ENCODE measurements around the gene C19orf33.
"Not testable (repeated sequence)": the region's sequence is repeated elsewhere in the genome, so short reads cannot be mapped to it uniquely, and the experiment has no call there.

Gene C19orf33

DNA sequence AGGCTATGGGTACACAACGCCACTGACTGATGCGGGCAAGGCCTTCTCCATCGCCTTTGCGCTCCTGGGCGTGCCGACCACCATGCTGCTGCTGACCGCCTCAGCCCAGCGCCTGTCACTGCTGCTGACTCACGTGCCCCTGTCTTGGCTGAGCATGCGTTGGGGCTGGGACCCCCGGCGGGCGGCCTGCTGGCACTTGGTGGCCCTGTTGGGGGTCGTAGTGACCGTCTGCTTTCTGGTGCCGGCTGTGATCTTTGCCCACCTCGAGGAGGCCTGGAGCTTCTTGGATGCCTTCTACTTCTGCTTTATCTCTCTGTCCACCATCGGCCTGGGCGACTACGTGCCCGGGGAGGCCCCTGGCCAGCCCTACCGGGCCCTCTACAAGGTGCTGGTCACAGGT is 22.5 kb downstream of the C19orf33 start:
- Histone ChIP-seq H3K27me3 (ENCODE audit: insufficient read depth, low read length) (no peaks in the 10 kb centered on the region), H3K36me3 (ENCODE audit: insufficient read depth, low read length) (no peaks in the 10 kb centered on the region), H3K27ac (ENCODE audit: low read depth, low read length) (no peak overlapping the region), H2AFZ (ENCODE audit: low read length, unreplicated experiment) (no peak overlapping the region), H3K4me3 (ENCODE audit: low read depth, low read length) (no peak overlapping the region), H3K4me1 (ENCODE audit: control insufficient read depth, insufficient read depth, low read length, unreplicated experiment) (no peaks in the 10 kb centered on the region), H3K79me2 (ENCODE audit: control insufficient read depth, insufficient read depth, low read length, unreplicated experiment) (no peaks in the 10 kb centered on the region)

DNA sequence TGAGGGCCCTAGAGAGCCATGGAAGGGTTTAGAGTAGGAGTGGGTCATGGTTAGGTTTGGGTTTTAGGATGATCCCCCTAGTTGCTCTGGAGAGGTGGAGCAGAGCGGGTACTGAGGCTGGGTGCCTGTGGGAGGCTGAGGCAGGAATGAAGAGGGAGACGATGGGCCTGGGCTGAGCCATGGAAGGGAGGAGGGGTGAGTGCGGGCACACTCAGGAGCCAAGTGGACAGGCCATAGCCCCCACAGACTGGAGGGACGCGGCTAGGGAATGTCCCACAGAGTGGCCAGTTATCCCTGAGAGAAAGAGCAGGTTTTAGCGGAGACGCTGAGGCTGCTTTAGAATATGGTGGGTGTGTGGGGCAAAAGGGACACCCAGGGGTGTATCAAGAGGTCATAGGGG is 25.6 kb downstream of the C19orf33 start:
- Histone ChIP-seq H3K36me3 (ENCODE audit: insufficient read depth, low read length) (no peaks in the 10 kb centered on the region), H2AFZ (ENCODE audit: low read length, unreplicated experiment) (no peak overlapping the region), H3K79me2 (ENCODE audit: control insufficient read depth, insufficient read depth, low read length, unreplicated experiment) (no peaks in the 10 kb centered on the region), H3K27me3 (ENCODE audit: insufficient read depth, low read length) (no peaks in the 10 kb centered on the region), H3K4me3 (ENCODE audit: low read depth, low read length) (no peak overlapping the region), H3K27ac (ENCODE audit: low read depth, low read length) (no peak overlapping the region), H3K4me1 (ENCODE audit: control insufficient read depth, insufficient read depth, low read length, unreplicated experiment) (no peaks in the 10 kb centered on the region)

DNA sequence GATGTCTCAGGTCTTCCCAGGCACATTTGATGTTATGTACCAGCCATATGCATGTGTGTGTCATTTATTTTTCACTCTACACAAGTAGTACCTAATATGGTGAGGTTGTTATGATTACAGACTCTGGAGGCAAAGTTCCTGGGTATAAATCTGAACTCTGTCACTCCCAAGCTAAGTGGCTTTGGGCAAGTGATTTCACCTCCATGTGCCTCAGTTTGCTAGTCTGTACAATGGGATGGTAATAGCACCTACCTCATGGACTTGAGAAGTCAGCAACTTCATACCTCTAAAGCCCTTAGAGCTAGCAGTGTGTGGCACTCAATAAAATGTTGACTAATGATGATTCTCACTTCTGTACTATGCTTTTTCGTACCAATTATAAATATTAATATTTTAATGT is 27.7 kb downstream of the C19orf33 start:
- Histone ChIP-seq H3K27me3 (ENCODE audit: insufficient read depth, low read length) (no peaks in the 10 kb centered on the region), H3K79me2 (ENCODE audit: control insufficient read depth, insufficient read depth, low read length, unreplicated experiment) (no peaks in the 10 kb centered on the region), H3K4me1 (ENCODE audit: control insufficient read depth, insufficient read depth, low read length, unreplicated experiment) (no peaks in the 10 kb centered on the region), H2AFZ (ENCODE audit: low read length, unreplicated experiment) (no peak overlapping the region), H3K36me3 (ENCODE audit: insufficient read depth, low read length) (no peaks in the 10 kb centered on the region), H3K27ac (ENCODE audit: low read depth, low read length) (no peak overlapping the region), H3K4me3 (ENCODE audit: low read depth, low read length) (no peak overlapping the region)

DNA sequence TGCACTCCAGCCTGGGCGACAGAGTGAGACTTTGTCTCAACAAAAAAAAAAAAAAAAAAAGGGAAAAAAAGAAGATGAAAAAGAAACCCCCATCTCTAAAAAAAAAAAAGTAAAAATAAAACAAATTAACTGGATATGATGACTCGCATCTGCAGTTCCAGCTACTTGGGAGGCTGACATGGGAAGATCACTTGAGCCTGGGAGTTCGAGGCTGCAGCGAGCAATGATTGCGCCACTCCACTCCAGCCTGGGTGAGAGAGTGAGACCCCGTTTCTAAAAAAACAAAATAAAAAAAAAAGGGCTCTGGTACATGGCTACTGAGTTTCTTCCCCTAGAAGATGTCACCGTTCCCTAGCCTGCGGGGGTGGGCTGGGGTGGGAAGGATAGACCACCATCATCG is 29.2 kb downstream of the C19orf33 start:
- H3K36me3 ChIP-seq (ENCODE audit: insufficient read depth, low read length): no peaks in the 10 kb centered on the region
- no peak overlapping the region for H3K4me3 ChIP-seq (ENCODE audit: low read depth, low read length)
- H3K27ac ChIP-seq (ENCODE audit: low read depth, low read length): no peak overlapping the region
- H3K27me3 ChIP-seq (ENCODE audit: insufficient read depth, low read length): no peaks in the 10 kb centered on the region
- no peak overlapping the region for H2AFZ ChIP-seq (ENCODE audit: low read length, unreplicated experiment)
- H3K79me2 ChIP-seq (ENCODE audit: control insufficient read depth, insufficient read depth, low read length, unreplicated experiment): no peaks in the 10 kb centered on the region
- H3K4me1 ChIP-seq (ENCODE audit: control insufficient read depth, insufficient read depth, low read length, unreplicated experiment): no peaks in the 10 kb centered on the region

DNA sequence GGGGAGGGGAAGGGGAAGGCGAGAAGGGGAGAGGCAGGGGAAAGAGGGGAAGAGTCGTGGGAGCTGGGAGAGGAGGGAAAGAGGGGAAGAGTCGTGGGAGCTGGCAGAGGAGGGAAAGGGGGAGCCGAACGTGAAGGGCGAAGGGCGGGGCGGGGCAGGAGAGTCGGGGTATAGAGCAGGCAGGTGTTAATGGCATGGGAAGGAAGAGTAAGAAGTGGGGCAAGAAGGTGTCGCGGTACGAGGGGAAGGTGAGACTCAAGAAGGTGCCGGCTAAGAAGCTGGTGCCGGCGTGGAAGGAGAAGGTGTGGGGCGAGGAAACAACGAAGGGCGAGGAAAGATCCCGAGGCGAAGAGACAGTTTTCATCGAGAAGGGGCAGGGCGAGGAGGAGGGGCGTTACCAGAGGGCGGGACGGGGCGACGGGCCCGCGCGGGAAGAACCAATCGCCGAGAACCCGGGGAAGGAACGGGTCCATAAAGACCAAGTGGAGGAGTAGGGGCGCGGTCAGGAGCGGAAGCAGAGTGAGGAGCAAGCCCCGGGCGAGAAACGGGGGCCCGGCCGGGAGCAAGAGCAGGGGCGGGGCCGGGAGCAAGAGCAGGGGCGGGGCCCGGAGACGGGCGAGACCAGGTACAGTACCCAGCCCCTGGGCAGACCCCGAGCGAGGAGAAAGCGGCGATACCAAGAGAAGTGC is 32.0 kb downstream of the C19orf33 start:
- Histone ChIP-seq H3K79me2 (ENCODE audit: control insufficient read depth, insufficient read depth, low read length, unreplicated experiment) (no peaks in the 10 kb centered on the region), H3K4me1 (ENCODE audit: control insufficient read depth, insufficient read depth, low read length, unreplicated experiment) (no peaks in the 10 kb centered on the region), H2AFZ (ENCODE audit: low read length, unreplicated experiment) (peak overlapping the region; percentile 94), H3K27ac (ENCODE audit: low read depth, low read length) (peak overlapping the region; percentile 33; the same call in 1 of the 2 replicates), H3K4me3 (ENCODE audit: low read depth, low read length) (peak overlapping the region; percentile 91), H3K36me3 (ENCODE audit: insufficient read depth, low read length) (no peaks in the 10 kb centered on the region), H3K27me3 (ENCODE audit: insufficient read depth, low read length) (no peaks in the 10 kb centered on the region)

DNA sequence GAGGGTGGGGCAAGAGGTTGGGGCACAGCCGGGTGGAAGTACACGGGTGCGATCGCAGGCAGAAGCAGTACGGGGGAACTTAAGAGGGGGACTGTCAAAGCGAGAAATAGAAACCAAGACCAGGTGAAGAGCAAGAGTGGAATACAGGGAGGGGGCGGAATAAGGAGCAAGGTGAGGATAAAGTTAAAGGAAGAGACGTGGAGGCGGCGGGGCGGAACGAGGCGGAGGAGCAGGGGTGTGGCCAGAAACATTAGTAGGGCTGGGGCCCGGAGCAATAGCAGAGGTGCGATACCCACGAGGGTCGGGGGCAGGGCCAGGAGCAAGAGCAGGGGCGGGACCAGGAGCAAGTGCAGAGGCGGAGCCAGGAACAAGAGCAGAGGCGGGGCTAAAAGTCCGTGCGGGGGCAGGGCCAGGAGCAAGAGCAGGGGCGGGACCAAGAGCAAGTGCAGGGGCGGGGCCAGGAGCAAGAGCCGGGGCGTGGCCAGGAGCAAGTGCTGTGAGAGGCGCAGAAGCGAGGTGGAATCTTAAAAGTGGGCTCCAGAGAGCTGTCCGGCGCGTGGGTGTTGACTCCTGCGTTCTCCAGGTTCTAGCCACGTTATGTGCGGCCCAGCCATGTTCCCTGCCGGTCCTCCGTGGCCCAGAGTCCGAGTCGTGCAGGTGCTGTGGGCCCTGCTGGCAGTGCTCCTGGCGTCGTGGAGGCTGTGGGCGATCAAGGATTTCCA is 32.7 kb downstream of the C19orf33 start:
- no peaks in the 10 kb centered on the region for H3K79me2 ChIP-seq (ENCODE audit: control insufficient read depth, insufficient read depth, low read length, unreplicated experiment)
- peak overlapping the region; percentile 61 for H2AFZ ChIP-seq (ENCODE audit: low read length, unreplicated experiment)
- no peaks in the 10 kb centered on the region for H3K4me1 ChIP-seq (ENCODE audit: control insufficient read depth, insufficient read depth, low read length, unreplicated experiment)
- H3K27me3 ChIP-seq (ENCODE audit: insufficient read depth, low read length): no peaks in the 10 kb centered on the region
- peak overlapping the region; percentile 91 for H3K4me3 ChIP-seq (ENCODE audit: low read depth, low read length)
- H3K36me3 ChIP-seq (ENCODE audit: insufficient read depth, low read length): no peaks in the 10 kb centered on the region
- H3K27ac ChIP-seq (ENCODE audit: low read depth, low read length): peak overlapping the region; percentile 21; the same call in 1 of the 2 replicates

DNA sequence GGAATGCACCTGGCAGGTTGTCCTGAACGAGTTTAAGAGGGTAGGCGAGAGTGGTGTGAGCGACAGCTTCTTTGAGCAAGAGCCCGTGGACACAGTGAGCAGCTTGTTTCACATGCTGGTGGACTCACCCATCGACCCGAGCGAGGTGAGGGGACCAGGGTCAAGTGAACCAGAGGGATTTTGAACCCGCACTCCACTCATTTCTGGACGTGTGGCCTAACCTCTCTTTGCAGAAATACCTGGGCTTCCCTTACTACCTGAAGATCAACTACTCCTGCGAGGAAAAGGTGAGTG is 33.3 kb downstream of the C19orf33 start:
- Histone ChIP-seq H3K27me3 (ENCODE audit: insufficient read depth, low read length) (no peaks in the 10 kb centered on the region), H3K27ac (ENCODE audit: low read depth, low read length) (no peak overlapping the region), H3K4me3 (ENCODE audit: low read depth, low read length) (peak overlapping the region; percentile 36; the same call in 1 of the 2 replicates), H3K4me1 (ENCODE audit: control insufficient read depth, insufficient read depth, low read length, unreplicated experiment) (no peaks in the 10 kb centered on the region), H2AFZ (ENCODE audit: low read length, unreplicated experiment) (no peak overlapping the region), H3K36me3 (ENCODE audit: insufficient read depth, low read length) (no peaks in the 10 kb centered on the region), H3K79me2 (ENCODE audit: control insufficient read depth, insufficient read depth, low read length, unreplicated experiment) (no peaks in the 10 kb centered on the region)

DNA sequence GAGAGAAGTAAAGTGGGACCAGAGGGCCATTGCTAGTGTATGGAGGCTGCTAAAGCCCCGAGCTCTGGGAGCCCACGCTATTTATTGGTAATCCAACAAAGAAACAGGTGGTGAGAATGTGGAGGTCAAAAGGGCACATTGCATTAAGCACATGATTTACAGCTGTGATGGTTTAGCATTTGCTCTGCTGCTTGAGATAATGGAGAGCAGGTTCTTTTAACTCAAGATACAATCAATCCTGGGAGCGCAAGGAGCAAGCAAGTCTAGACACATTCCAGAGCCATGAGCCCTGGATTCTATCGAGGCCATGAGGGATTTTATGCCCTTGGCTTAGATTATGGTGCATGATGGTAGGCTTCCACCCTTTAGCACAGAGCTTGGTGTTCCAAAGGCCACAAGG is 35.0 kb downstream of the C19orf33 start:
- H3K36me3 ChIP-seq (ENCODE audit: insufficient read depth, low read length); H3K4me1 ChIP-seq (ENCODE audit: control insufficient read depth, insufficient read depth, low read length, unreplicated experiment); H3K27me3 ChIP-seq (ENCODE audit: insufficient read depth, low read length); H2AFZ ChIP-seq (ENCODE audit: low read length, unreplicated experiment); H3K79me2 ChIP-seq (ENCODE audit: control insufficient read depth, insufficient read depth, low read length, unreplicated experiment); H3K4me3 ChIP-seq (ENCODE audit: low read depth, low read length); H3K27ac ChIP-seq (ENCODE audit: low read depth, low read length): not testable (repeated sequence)

DNA sequence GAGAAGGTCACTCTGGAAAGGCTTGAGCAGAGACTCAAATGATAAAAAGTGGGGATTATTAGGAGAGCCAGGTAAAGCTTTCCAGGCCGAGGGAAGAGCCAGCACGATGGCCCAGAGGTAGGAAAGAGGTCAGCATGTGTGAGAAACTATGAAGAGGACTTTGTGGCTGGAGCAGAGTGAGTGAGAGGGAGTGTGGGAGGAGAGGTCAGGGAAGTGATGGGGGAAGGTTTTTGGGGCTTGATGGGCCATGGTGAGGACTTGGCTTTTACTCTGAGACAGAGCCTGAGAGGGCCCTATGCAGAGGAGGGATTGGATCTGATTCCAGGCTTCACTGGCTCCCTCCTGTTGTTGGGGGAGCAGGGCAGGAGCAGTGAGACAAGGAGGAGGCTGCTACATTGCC is 36.9 kb downstream of the C19orf33 start:
- no peak overlapping the region for H2AFZ ChIP-seq (ENCODE audit: low read length, unreplicated experiment)
- H3K27me3 ChIP-seq (ENCODE audit: insufficient read depth, low read length): no peaks in the 10 kb centered on the region
- H3K4me1 ChIP-seq (ENCODE audit: control insufficient read depth, insufficient read depth, low read length, unreplicated experiment): no peaks in the 10 kb centered on the region
- H3K4me3 ChIP-seq (ENCODE audit: low read depth, low read length): no peak overlapping the region
- H3K36me3 ChIP-seq (ENCODE audit: insufficient read depth, low read length): no peaks in the 10 kb centered on the region
- no peak overlapping the region for H3K27ac ChIP-seq (ENCODE audit: low read depth, low read length)
- H3K79me2 ChIP-seq (ENCODE audit: control insufficient read depth, insufficient read depth, low read length, unreplicated experiment): no peaks in the 10 kb centered on the region

DNA sequence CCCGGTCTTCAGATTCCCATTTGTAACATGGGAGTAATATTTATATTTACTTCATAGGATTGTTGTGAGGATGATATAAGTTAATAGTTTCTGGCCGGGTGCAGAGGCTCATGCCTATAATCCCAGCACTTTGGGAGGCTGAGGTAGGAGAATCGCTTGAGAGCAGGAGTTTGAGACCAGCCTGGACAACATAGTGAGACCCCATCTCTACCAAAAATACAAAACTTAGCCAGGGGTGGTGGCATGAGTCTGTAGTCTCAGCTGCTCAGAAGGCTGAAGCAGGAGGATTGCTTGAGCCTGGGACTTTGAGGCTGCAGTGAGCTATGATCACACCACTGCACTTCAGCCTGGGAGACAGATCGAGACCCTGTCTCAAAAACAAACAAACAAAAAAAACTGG is 42.8 kb downstream of the C19orf33 start:
- Histone ChIP-seq H3K27me3 (ENCODE audit: insufficient read depth, low read length) (no peaks in the 10 kb centered on the region), H2AFZ (ENCODE audit: low read length, unreplicated experiment) (no peak overlapping the region), H3K27ac (ENCODE audit: low read depth, low read length) (no peak overlapping the region), H3K79me2 (ENCODE audit: control insufficient read depth, insufficient read depth, low read length, unreplicated experiment) (no peaks in the 10 kb centered on the region), H3K4me1 (ENCODE audit: control insufficient read depth, insufficient read depth, low read length, unreplicated experiment) (no peaks in the 10 kb centered on the region), H3K36me3 (ENCODE audit: insufficient read depth, low read length) (no peaks in the 10 kb centered on the region), H3K4me3 (ENCODE audit: low read depth, low read length) (no peak overlapping the region)

DNA sequence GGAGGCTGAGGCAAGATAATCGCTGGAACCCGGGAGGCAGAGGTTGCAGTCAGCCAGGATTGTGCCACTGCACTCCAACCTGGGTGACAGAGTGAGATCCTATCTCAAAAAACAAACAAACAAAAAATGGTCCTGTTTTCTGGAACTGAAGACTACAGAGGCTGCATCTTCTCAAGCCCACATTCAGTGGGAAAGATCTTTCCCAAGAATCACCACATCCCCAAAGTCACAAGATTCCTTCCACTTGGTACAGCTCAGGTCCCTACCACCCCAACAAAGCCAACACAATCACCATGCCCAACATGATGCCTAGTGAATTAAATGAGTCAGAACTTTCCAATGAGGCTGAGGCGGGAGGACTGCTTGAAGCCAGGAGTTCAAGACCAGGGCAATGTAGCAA is 46.8 kb downstream of the C19orf33 start:
- no peak overlapping the region for H3K4me3 ChIP-seq (ENCODE audit: low read depth, low read length)
- no peaks in the 10 kb centered on the region for H3K79me2 ChIP-seq (ENCODE audit: control insufficient read depth, insufficient read depth, low read length, unreplicated experiment)
- no peaks in the 10 kb centered on the region for H3K4me1 ChIP-seq (ENCODE audit: control insufficient read depth, insufficient read depth, low read length, unreplicated experiment)
- H3K36me3 ChIP-seq (ENCODE audit: insufficient read depth, low read length): no peaks in the 10 kb centered on the region
- H3K27me3 ChIP-seq (ENCODE audit: insufficient read depth, low read length): peaks cover 2% of the 10 kb centered on the region; the same call in 1 of the 2 replicates
- no peak overlapping the region for H3K27ac ChIP-seq (ENCODE audit: low read depth, low read length)
- H2AFZ ChIP-seq (ENCODE audit: low read length, unreplicated experiment): no peak overlapping the region
